ENCODE results near the gene SMARCA4. TPM values are rescaled to one million over a fixed set of nuclear protein-coding genes. Genes with fewer than 3 reads are reported as not detected.

SMARCA4 gene
- total and polyA plus RNA-seq, 2 donors from 2014 or later = 59.8 to 124 TPM

DNA sequence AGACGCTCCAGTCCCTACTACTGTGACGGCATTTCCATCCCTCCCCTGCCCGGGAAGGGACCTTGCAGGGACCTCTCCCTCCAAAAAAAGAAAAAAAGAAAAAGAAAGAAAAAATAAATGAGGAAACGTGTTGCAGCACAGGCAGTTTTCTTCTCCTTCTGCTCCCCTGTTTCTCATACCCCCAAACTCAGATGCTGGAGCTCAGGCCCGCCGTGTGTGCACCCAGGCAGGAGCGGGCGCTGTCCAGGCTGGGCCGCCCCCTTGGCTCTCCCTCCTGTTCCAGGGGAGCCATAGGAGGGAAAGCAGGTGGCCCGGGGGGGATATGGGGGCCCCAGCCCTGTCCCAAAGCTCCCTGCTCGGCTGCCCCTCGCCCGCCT is 38.2 kb upstream of the SMARCA4 start:
- no peak overlapping the region for H3K9ac ChIP-seq (ENCODE audit: low read length in 3 of 3)
- H3K27me3 ChIP-seq (ENCODE audit: control insufficient read depth, insufficient read depth, low read length) = no peaks in the 10 kb centered on the region
- intact Hi-C loops (cut with DNase I) = no loop called here
- H3K4me1 ChIP-seq (ENCODE audit: control insufficient read depth in 2 of 3, insufficient read depth in 2 of 3, low read depth in 1 of 3, low read length in 3 of 3) = peaks cover 0 to 5% (median 4%) of the 10 kb centered on the region in 3 donors
- no peak overlapping the region for H3K4me3 ChIP-seq (ENCODE audit: low read length in 3 of 3)
- H3K36me3 ChIP-seq (ENCODE audit: control insufficient read depth in 2 of 3, insufficient read depth in 3 of 3, low read length in 3 of 3) = peaks cover 0 to 24% (median 9%) of the 10 kb centered on the region in 3 donors
- no peaks in the 10 kb centered on the region for H3K9me3 ChIP-seq (ENCODE audit: control insufficient read depth in 2 of 3, insufficient read depth in 1 of 3, low read length in 3 of 3)
- no peak overlapping the region for H3K27ac ChIP-seq (ENCODE audit: low read depth in 2 of 2, low read length in 2 of 2)
- no peak for DNase-seq
- no peak for FAIRE-seq
- TF ChIP-seq, protein P1, sequence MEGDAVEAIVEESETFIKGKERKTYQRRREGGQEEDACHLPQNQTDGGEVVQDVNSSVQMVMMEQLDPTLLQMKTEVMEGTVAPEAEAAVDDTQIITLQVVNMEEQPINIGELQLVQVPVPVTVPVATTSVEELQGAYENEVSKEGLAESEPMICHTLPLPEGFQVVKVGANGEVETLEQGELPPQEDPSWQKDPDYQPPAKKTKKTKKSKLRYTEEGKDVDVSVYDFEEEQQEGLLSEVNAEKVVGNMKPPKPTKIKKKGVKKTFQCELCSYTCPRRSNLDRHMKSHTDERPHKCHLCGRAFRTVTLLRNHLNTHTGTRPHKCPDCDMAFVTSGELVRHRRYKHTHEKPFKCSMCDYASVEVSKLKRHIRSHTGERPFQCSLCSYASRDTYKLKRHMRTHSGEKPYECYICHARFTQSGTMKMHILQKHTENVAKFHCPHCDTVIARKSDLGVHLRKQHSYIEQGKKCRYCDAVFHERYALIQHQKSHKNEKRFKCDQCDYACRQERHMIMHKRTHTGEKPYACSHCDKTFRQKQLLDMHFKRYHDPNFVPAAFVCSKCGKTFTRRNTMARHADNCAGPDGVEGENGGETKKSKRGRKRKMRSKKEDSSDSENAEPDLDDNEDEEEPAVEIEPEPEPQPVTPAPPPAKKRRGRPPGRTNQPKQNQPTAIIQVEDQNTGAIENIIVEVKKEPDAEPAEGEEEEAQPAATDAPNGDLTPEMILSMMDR (IDR thresholded peaks at IDR 0.05; ENCODE audit: borderline replicate concordance, extremely low read depth, insufficient read depth) = no peak

DNA sequence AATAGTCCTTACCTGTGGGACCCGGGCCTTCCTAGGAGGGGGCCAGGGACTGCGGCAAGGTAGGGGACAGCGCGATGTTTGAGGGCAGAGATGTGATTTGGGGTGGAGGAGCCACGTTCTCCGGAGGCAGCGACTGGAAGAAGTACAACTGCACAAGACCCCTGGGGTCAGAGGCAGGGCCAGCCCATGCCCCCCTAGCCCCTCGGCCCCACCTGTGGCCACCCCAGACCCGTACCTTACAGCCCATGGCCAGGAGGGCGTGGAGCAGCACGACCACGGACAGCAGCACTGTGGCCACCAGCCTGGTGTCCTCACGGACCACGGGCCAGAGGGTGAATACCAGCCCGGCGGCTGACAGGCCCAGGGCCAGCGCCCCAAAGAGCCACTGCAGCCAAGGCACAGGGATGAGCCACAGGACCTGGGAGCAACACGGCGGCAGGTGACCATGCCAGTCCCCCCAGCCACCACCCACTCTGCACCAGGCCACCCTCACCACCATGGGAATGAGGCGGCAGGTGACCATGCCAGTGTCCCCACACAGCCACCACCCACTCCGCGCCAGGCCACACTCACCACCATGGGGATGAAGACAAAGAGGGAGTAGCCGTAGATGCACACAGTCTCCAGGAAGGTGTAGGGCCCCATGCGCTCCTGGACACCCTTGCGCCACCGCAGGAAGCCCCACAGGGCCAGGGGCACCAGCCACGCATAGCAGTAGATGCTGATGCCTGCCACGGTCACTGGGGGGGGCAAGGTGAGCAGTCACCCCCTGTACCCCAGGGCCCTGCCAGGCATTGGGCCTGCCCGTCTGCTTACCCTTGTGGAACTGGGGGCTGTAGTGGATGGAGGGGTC is 37.3 kb upstream of the SMARCA4 start:
- no peak for DNase-seq
- H3K27me3 ChIP-seq (ENCODE audit: control insufficient read depth, insufficient read depth, low read length) = no peaks in the 10 kb centered on the region
- H3K4me3 ChIP-seq (ENCODE audit: low read length in 3 of 3) = no peak overlapping the region
- no peak overlapping the region for H3K27ac ChIP-seq (ENCODE audit: low read depth in 2 of 2, low read length in 2 of 2)
- FAIRE-seq = no peak
- H3K9ac ChIP-seq (ENCODE audit: low read length in 3 of 3) = no peak overlapping the region
- H3K9me3 ChIP-seq (ENCODE audit: control insufficient read depth in 2 of 3, insufficient read depth in 1 of 3, low read length in 3 of 3) = no peaks in the 10 kb centered on the region
- peaks cover 0 to 9% (median 5%) of the 10 kb centered on the region in 3 donors for H3K4me1 ChIP-seq (ENCODE audit: control insufficient read depth in 2 of 3, insufficient read depth in 2 of 3, low read depth in 1 of 3, low read length in 3 of 3)
- TF ChIP-seq, protein P1 (IDR thresholded peaks at IDR 0.05; ENCODE audit: borderline replicate concordance, extremely low read depth, insufficient read depth) = no peak
- intact Hi-C loops (cut with DNase I) = no loop called here
- peaks cover 0 to 24% (median 9%) of the 10 kb centered on the region in 3 donors for H3K36me3 ChIP-seq (ENCODE audit: control insufficient read depth in 2 of 3, insufficient read depth in 3 of 3, low read length in 3 of 3)

DNA sequence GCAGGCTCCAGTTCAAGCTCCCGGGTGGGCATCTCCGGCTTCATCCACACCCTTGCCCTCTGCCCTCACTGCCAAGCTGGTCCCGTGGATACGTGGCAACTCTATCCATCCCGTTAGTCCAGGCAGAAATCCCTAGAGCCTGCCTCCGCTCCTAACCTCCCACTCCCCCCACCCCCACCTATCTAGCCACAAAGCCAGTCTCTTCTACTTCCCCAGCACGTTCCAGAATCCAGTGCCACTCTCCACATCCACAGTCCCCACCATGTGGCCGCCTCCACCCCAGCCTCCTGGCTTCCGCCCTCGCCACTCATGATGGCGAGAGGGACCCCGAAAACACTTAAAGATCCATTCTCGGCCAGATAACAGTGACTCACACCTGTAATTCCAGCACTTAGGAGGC is 36.2 kb upstream of the SMARCA4 start:
- intact Hi-C loops (cut with DNase I) = no loop called here
- H3K4me1 ChIP-seq (ENCODE audit: control insufficient read depth in 2 of 3, insufficient read depth in 2 of 3, low read depth in 1 of 3, low read length in 3 of 3) = peaks cover 0 to 13% (median 5%) of the 10 kb centered on the region in 3 donors
- H3K4me3 ChIP-seq (ENCODE audit: low read length in 3 of 3) = no peak overlapping the region
- H3K9me3 ChIP-seq (ENCODE audit: control insufficient read depth in 2 of 3, insufficient read depth in 1 of 3, low read length in 3 of 3) = no peaks in the 10 kb centered on the region
- no peak overlapping the region for H3K9ac ChIP-seq (ENCODE audit: low read length in 3 of 3)
- H3K27ac ChIP-seq (ENCODE audit: low read depth in 2 of 2, low read length in 2 of 2) = no peak overlapping the region
- peaks cover 0 to 13% (median 6%) of the 10 kb centered on the region in 3 donors for H3K36me3 ChIP-seq (ENCODE audit: control insufficient read depth in 2 of 3, insufficient read depth in 3 of 3, low read length in 3 of 3)
- no peaks in the 10 kb centered on the region for H3K27me3 ChIP-seq (ENCODE audit: control insufficient read depth, insufficient read depth, low read length)
- FAIRE-seq (no peak), DNase-seq (no peak)
- TF ChIP-seq, protein P1 (IDR thresholded peaks at IDR 0.05; ENCODE audit: borderline replicate concordance, extremely low read depth, insufficient read depth) = no peak

Measured in kidney (tissue), 14 donors.